HG03571 (cell line): ENCODE data around the gene SLC30A1.
A peak's percentile ranks its signal among the peaks of the same experiment; 100 is the strongest.
"Not testable (repeated sequence)": the region's sequence is repeated elsewhere in the genome, so short reads cannot be mapped to it uniquely, and the experiment has no call there.

Experiments used
- ATAC-seq: cut with Tn5 transposase; IDR thresholded peaks from one replicate; pipeline ENCODE4 v1.9.1; 2021; ENCODE audit not compliant: unreplicated experiment

The SLC30A1 gene

GRCh38 chr1:211548321-211549091 is 30.5 kb downstream of the SLC30A1 start:
- no peak for ATAC-seq

GRCh38 chr1:211547710-211548109 is 31.3 kb downstream of the SLC30A1 start:
- ATAC-seq = no peak

GRCh38 chr1:211546543-211546942 is 32.4 kb downstream of the SLC30A1 start:
- no peak for ATAC-seq

GRCh38 chr1:211543025-211543424 is 35.9 kb downstream of the SLC30A1 start:
- no peak for ATAC-seq

- ATAC-seq = no peak
These were observed 37.1 kb downstream of the SLC30A1 start for GRCh38 chr1:211541720-211542477.

- ATAC-seq = no peak
These were observed 37.7 kb downstream of the SLC30A1 start for GRCh38 chr1:211541278-211541677.

- ATAC-seq = not testable (repeated sequence)
These were observed 38.1 kb downstream of the SLC30A1 start for GRCh38 chr1:211540824-211541223.

GRCh38 chr1:211538287-211538686 is 40.7 kb downstream of the SLC30A1 start:
- ATAC-seq = no peak

- ATAC-seq = no peak
These were observed 41.7 kb downstream of the SLC30A1 start for GRCh38 chr1:211537253-211537652.

- ATAC-seq = no peak
These were observed 42.4 kb downstream of the SLC30A1 start for GRCh38 chr1:211536606-211537005.

- no peak for ATAC-seq
These were observed 43.6 kb downstream of the SLC30A1 start for GRCh38 chr1:211535346-211535745.

- ATAC-seq = no peak
These were observed 44.2 kb downstream of the SLC30A1 start for GRCh38 chr1:211534545-211535291.

GRCh38 chr1:211532088-211532444 is 46.9 kb downstream of the SLC30A1 start:
- ATAC-seq = no peak

- no peak for ATAC-seq
These were observed 47.5 kb downstream of the SLC30A1 start for GRCh38 chr1:211531194-211532087.

- no peak for ATAC-seq
These were observed 48.9 kb downstream of the SLC30A1 start for GRCh38 chr1:211530102-211530501.

GRCh38 chr1:211529453-211529852 is 49.5 kb downstream of the SLC30A1 start:
- no peak for ATAC-seq

GRCh38 chr1:211529011-211529410 is 50.0 kb downstream of the SLC30A1 start:
- ATAC-seq = no peak

- ATAC-seq = no peak
These were observed 51.1 kb downstream of the SLC30A1 start for GRCh38 chr1:211527888-211528287.

GRCh38 chr1:211527006-211527405 is 52.0 kb downstream of the SLC30A1 start:
- ATAC-seq = peak; percentile 56

- no peak for ATAC-seq
These were observed 52.9 kb downstream of the SLC30A1 start for GRCh38 chr1:211526101-211526500.
